GM18526 (cell line): ENCODE results near the gene DAZAP1.

Experiments used
- POLR2A ChIP-seq: IDR thresholded peaks from 3 replicates; pipeline ENCODE4 v1.6.1; 2011; ENCODE audit not compliant: insufficient read length; ENCODE audit errors: extremely low read depth

DAZAP1 gene

DNA sequence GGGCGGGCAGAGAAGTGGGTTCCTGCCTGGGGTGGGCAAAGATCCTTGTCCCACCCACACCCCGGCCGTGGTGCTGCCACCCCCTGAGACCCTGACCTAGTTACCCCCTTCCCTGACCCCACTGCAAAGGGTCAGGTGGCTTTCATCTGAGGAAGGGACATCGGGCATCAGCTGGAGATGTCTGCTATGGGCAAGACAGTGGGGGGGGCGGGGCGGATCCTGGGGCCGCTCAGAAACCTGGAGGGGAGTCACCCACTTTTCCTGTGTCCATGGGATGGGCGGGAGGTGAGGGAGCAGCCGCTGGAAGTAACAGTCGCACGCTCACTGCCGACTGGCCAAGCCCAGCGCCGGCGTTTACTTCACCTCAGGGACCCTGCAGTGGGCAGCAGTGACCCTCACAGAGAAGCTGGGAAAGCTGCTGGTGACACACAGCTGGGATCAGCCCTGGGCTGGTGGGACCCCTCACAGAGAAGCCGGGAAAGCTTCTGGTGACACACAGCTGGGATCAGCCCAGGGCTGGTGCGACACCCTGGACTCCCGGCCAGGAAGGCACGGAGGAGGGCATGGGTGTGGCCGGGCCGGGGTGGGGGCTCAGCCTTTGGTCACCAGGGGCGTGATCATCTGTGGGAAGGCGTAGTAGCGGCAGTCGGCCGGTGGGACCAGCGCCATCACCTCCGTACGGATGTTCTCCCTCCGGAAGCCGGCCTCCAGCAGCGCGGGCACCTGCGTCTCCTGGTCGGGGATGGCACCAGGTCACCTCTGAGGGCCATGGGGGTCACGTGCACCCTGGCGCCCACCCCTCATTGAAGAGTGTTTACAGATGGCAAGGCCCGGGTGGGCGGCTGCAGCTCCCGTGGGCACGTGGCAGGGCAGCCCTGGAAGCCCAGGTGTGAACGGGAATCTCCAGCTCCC is 10.4 kb upstream of the DAZAP1 start:
- TF ChIP-seq POLR2A, result no peak

DNA sequence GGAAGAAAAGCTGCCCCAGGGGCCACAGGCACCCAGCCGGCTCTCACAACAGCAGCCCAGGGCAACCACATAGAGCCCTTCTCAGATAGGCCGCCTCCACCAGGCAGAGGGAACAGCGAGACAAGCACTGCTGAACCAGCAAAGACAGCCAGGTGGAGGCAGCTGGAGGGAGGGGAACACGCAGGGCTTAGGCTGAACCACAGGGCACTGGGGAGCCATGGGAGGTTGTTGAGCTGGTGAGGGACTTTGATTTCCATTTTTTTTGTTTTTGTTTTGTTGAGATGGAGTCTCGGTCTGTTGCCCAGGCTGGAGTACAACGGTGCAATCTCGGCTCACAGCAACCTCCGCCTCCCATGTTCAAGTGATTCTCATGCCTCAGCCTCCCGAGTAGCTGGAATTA is 9.5 kb upstream of the DAZAP1 start:
- TF ChIP-seq POLR2A, result no peak

DNA sequence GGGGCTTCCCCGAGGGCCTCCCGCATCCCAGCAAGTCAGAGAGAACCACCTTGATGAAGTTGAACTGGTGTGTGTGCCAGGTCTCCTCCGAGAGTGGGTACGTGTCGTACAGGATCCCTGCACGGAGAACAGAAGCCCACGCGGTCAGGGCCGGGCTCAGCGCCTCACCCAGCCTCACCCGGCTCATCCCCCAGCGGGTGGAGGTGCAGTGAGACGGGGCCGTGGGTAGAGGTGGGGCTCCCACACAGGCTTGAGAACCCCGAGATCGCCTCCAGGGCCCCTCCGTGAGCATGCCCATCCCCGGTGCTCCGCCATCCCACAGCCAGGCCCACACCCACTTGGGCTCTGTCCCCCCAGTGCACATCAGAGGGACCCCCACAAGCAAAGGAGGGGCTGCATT is 8.3 kb upstream of the DAZAP1 start:
- no peak for TF ChIP-seq POLR2A

DNA sequence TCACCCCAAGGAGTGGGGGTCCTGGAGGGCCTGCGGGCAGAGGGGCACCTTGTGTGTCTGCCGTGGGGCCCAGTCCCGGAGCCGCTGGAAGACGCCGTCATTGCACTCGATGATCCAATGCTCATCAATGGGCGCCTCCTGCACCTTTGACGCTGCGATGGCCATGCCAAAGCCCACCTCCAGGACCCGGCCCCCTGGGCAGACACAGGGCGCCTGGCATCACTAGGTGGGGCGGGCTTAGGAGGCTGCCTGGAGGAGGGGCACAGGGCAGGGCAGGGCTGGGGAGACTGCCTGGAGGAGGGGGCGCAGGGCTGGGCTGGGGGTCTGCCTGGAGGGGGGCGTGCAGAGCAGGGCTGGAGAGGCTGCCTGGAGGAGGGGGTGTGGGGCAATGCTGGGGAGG is 7.6 kb upstream of the DAZAP1 start:
- no peak for TF ChIP-seq POLR2A

DNA sequence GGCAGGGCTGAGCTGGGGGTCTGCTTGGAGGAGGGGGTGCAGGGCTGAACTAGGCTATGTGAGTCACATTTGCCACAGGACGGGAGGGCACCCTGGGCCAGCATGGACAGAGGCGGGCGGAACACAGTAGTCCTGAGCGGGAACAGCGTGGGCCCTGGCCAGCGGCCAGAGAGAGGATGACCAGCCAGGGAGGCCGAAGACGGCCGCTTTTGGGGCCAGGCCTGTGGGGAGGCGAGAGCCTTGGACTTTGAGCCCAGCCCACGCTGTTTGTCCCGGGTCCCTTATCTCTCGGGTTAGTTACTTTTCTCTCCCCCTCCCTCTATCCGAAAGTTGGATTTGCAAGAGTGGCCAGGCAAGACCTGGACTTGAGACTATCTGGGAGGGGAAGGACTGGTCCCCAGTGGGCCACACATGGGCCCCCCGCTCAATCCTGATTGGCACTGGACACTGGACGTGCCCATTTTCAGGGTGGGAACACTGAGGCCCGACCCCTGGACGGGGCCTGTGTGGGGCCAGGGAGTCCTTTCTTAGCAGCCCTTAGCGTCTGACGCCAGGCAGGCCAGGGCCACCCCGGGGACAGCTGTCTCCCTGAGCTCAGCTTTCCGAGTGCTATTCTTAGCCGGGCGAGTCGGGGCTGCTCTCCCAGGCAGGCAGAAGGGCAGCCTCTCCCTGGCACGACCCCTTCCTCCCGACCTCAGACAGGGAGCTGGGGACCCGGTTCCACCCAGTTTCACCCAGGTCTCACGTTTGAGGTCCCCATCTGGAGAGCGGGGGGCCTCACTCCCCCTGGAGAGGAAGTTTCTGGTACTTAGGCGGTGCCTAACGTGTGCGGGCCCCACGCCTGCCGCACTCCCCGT is 6.9 kb upstream of the DAZAP1 start:
- TF ChIP-seq POLR2A, result no peak

DNA sequence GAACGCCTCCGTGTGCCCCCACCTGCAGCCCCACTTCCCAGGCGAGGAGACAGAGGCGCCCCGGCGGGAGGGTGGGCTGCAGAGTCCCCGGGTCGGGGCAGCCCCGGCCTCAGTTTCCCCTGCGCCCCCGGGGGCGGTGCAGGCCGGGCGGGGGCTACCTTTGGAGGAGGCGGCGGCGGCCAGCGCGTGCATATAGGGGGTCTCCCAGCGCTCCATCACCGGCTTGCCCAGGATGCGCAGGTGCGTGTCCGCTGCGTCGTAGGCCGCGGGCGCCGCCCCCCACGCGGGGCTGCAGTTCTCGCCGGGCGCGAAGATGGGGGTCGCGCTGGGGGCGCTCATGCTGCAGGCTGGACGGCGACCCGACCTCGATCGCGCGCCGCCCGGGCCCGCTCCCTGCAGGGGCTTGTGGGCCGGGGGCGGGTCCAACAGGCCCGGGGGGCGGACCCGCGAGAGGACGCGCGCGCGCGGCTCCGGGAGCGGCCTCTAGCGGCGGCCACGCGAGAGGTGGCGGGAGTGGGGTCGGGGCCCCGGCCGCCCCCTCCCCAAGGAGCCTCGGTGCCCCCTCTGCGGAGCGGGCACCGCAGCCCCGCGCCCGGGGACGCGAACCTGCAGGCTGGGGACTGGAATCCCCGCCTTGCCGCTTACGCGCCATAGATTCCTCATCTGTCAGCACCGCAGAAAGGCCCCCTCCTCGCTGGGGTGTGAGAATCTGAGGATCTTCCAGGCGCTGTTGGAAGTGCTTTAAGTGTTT is 6.1 kb upstream of the DAZAP1 start, which contains the start of gene GAMT:
TSS of gene GAMT (minus strand) at position 405 of the 751 bp plus-strand sequence. CDS start at position 339, 66 bp downstream.
- peak; percentile 53 for TF ChIP-seq POLR2A

DNA sequence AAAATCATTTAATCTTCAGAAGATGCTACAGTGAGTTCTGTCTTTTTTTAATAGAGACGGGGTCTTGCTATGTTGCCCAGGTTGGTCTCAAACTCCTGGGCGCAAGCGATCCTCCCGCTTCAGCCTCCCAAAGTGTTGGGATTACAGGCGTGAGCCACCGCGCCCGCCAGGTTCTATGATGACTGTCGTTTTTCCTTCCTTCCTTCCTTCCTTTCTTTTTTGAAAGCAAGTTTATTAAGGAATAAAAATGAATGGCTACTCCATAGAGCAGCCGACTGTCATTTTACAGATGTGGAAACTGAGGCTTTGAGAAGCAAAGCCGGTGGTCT is 5.5 kb upstream of the DAZAP1 start:
- no peak for TF ChIP-seq POLR2A

DNA sequence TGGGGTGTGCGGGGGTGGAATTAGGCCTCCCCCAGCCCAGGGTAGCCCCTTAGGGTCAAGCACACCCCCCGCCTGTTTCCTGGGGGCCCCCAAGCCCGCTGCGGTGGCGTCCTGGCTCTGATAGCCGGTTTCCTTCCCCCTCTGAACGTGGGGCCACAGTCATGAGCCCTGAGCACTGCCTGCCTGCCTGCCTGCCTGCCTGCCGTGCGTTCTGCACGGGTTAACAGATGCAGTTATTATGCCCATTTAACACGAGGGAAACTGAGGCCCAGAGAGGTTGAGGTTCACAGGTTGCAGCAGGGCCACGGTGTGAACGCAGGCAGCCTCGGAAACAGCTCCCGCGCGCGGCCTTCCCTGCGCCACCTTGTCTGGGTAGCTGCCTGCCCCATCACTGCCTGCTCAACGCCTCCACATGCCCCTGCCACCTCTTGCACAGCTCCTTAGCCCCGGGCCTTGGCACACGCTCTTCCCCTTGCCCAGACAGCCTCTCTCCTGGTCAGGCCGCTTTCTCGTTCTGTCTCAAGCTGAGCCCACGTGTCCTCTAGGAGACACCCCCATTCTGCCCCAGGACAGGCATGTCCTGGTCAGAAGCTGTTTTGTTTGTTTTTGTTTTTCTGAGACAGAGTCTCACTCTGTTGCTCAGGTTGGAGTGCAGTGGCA is 4.8 kb upstream of the DAZAP1 start:
- TF ChIP-seq POLR2A, result no peak

DNA sequence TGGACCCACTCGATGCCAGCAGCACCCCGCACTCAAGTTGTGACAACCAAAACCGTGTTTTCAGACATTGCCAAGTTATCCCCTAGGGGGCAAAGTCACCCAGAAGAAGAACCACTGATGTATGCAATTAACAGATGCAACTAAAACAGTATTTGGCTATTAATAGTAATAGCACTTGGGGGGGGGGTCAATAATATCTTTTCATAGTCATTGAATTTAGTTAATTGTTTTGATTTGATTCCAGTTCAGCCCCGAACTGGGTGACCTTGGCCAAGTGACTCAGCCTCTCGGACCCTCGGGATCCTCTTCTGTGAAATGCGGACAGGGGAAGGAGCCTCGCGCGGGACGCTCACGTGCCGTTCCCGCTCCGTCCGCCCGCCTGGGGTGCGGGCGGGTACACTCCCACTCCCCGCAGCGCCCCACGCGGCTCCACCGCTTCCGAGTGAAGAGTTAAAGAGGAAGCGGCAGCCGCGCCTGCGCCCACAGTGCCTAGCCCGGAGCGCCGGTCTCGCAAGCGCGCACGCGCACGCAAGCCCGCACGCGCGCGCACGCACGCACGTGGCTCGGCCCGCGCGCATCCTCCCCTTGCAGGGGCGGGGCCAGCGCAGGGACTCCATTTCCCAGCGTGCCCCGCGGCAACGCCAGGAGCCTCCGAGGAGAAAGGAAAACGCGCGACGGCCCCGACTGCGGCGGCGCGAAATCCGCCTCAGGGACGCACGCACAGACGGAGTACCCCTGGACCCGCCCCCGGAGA is 435 bp upstream of the DAZAP1 start:
- peak; percentile 65 for TF ChIP-seq POLR2A

DNA sequence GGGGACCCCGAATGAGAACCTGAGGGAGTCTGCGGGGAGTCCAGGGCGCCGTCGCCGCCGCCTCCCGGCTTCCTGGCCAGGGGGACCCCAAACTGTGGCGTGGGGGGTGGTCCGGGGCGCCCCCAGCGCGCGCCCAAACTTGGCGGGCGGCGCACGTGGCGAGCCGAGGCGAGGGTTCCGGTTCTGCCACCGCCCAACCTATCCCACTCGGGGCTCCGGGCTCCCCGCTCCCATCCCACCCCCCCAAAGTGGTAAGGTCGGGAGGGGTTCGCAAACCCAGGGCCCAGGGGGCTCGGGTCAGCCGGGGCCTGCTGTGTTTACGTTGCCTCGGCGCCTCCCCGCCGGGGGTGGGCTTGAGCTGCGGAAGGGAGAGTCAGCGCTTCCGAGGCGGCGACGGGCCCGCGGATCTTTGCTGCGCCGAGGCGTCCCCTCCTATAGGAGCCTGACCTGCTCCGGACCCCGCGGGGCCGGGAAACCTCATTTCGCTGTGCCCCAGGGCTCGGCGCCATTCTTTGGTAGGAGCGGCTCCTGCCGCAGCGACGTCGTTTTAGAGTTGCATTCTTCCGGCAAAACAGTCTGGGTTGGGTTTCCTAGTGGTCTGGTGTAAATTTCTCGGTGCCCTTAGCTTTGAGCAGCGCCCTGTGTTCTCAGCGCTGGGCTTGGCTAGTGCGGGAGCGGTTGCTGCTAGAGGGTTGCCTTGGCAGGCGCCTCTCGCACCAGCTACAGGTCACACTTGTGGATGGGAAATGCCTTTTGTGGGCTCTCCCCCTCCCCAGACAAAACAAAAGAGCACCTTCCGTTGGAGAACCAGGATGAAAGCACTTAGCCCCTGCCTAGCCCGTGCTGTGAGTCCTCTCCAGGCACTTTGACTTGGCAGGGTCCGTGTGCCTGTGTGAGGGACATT is 1.2 kb downstream of the DAZAP1 start:
- TF ChIP-seq POLR2A, result no peak

DNA sequence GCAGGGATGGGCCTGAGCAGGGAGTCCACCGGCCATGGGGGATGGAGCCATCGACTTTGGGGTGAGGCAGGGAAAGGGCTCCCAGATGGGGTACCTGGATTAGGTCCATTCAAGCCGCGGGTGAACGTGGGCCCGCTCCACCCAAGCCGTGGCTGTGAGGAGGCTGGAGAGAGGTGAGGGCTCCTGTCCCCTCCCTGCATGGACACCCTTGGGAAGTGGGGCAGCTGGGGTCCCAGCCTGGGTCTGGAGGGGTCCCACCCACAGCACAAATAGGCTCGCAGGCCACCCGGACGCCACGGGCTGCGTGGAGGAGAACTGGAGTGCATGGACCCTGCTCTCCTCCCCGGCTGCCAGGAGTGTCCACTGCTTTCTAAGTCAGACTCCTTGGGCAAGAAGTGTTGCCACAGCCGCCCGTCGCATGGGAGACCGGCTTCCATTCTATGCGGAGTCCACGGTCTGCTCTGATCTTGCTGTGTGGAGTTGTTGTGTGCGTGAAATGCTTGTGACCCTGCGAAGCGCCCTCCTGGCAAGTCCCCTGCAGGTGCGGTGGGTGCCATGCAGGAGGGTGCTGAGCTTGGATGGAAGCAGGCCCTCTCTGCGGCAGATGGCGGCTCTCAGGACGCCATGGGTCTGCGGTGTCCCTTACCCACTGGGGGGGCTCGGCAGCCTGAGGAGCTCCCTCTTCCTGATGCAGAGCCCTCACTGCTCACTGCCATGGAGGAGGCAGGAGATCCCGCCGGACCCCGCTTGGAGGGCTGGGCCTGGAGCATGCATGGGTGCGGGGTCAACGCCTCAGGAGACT is 2.0 kb downstream of the DAZAP1 start:
- TF ChIP-seq POLR2A, result no peak

DNA sequence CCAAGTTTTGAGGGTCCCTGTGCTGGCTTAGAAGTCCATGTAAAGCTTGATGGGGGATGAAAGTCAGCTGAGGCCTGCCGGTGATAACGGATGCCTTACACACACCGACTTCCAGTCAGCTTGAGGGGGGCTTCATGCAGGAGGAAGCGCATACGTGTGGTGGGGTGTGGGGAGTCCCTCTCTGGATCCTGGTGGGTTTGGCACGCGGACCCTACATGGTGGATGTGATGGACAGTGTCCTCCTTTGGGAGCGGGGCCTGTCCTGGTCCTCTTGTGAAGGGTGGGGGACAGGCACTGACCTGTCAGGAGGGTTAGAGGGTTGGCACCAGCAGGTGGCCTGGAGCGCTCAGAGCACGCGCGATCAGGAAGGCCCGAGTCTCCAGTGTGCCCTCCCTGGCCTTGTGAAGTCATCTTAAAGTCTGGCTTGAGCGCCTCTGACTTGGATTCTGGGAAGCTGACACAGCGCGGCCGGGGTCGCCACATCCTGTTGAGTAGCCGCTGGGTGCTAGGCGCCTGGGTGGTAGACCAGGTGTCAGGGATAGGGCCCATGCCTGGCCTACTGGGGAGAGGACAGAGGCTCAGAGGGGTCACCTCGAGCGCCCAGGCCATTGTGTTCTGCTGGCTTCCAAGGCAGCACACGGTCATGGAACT is 2.9 kb downstream of the DAZAP1 start:
- no peak for TF ChIP-seq POLR2A
